Measurements from ENCODE around the gene TRIO.

The TRIO gene

DNA sequence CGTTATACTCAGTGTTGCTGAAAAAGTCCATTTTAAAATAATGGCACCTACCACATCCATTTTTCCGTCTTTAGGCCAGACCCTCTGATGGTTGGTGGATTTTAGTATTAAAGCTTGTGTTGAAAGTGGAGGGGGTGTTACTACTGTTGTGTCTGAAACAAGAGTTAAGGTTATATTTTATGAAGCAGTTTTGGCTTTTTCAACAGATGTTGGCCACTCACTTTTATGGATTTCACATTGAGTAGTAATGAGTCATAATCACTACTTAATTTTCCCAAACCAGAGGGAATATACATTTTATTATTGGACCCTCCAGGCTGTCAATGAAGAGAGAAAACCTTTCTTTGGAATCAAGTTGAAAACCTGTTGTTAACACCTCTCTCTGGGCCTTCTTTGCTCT, 88.0 kb downstream of the TRIO start:
- DNase-seq, result no peak

DNA sequence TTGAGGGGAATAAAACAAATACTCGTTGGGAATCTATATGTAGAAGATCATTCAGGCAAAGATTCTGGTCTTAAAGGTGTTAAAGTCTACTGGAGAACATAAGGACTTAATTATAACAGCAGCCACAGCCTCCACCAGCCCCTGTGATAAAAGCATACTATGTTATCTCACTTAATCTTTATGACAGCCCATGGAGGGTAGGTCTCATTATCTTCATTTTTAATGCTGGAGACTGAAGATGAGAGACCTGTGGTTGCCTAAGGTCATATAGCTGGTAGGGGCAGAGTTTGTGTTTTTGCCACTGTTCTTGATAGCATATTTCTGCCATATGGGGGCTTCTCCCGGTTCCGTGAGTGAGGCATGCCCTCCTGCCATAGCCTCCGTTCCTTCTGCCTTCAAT, 88.7 kb downstream of the TRIO start:
- no peak for DNase-seq

GRCh38 chr5:14234204-14234603, 91.1 kb downstream of the TRIO start:
- no peak for DNase-seq

DNA sequence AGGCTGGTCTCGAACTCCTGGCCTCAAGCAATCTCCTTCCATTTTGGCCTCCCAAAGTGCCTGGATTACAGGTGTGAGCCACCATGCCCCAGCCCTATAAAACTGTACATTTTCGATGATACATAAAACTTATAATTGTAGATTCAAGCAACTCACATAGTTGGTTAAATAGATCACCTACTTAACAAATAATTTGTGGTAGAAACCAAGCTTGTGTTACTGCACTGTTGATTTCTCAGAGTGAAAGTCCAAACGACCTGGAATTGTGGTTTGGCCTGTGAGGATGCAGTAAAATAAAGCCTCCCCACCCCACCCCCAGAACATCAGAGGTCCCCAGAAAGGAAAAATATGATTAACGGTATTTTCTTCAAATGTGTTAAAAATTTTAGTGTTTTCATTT, 92.7 kb downstream of the TRIO start:
- no peak for DNase-seq

DNA sequence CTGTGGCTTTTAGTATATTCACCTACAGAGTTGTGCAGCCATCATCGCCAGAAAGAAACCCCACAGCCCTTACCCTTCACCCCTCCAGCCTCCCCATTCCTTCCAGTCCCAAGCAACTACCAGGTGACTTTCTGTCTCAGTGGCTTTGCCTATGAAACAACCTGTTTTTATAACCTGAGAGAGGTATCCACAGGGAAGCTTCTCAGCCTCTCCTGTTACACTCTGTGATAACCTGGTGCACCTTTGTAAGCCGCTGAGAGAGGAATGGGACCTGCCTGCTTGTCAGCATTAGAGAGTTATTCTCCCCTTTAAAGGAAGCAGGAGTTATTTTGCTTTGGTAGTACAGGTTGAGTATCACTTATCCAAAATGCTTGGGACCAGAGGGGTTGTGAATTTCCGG, 93.6 kb downstream of the TRIO start:
- no peak for DNase-seq

GRCh38 chr5:14237317-14238086, 94.4 kb downstream of the TRIO start:
- no peak for DNase-seq

DNA sequence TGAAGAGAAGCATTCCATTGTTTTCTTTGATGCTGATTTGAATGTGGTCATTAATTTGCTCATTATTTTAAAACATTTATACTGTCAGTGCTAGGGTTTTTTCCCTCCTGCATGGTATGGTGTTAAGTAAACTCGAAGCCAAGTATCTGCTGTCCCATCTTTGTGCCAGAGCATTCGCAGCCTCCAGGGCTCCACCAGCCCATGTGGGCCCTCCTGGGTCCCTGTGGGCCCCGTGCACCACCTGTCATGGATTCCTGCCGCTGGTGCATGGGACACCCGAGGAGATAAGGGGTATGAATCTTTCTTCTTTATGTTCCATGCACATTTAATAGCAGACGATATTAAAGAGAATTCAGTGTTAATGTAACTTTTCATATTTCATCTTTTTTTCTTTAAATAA, 95.1 kb downstream of the TRIO start:
- DNase-seq, result no peak

DNA sequence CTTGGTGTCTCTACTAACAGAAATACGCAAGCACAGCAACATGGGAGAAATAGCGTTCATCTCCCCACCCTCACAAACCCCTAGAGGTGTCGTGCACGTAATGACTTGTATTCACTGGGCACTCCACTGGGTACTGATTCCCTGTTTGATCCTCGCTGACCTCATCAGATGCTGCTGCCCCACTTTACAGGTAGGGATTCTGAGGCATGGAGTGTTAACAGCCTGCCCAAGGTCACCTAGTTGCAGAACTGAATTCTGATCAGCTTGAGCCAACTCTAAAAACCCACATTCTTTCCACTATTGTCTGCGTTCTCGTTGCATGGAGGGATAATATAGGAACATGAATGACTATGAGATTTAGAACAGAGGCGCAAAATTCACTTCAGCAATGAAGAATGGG, 96.3 kb downstream of the TRIO start:
- DNase-seq, result no peak

GRCh38 chr5:14239951-14240350, 96.8 kb downstream of the TRIO start:
- no peak for DNase-seq

DNA sequence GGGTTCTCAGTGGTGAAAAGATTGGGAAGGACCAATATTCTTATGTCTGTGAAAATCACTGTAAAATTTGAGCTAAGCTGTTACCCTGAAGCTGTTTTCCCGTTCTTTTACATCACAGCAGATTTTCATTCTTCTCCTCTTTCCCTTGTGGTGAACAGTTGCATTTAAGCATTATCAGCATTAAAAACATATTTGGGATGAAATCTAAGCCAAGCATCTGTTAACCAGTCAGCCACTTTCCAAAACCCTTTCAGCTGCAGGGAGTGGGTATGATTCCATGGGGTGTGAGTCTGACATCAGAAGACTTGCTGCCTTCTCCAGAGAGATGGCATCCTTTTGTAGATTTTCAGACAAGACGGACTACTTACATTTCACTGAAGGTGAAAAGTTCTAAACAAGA, 97.2 kb downstream of the TRIO start:
- no peak for DNase-seq

GRCh38 chr5:14241141-14241540, 98.0 kb downstream of the TRIO start:
- no peak for DNase-seq

DNA sequence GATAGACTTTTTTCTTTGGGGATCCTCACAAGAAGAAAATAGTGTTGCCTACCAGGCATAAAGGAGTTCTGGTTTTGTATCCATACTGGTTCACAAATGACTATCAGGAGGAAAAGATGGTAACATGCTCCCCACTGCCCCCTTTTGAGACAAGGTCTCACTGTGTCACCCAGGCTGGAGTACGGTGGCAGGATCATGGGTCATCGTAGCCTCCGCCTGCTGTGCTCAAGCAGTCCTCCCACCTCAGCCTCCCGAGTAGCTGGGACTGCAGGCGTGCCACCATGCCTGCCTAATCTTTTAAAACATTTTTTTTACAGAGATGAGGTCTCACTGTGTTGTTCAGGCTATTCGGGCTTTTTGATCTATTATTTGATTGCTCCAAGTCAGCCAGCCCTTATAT, 99.3 kb downstream of the TRIO start:
- DNase-seq, result no peak

DNA sequence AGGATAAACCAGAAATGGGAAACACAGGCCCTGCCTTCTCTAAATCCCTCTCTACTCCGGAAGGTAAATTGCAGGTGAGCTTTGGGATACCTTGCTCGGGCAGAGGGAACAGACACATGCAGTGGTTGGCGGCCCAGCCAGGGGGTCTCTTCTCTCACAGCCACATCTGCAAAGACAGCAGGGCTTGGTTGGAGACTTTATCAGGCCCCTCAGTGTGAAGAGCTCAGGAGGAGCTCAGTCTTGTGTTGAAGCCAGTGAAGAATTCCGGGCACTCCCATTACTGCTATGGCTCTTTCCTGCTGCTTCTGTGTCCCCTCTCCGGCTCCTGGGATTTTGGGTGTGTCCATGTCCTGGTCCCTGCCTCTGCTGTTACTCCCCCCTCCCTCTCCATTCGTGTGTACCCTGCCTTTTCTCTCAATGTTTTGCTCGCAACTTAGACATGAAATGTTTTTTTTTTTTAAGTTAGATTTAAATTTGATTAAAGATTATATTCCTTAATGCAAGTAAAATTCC, 99.8 kb downstream of the TRIO start:
- DNase-seq, result no peak

DNA sequence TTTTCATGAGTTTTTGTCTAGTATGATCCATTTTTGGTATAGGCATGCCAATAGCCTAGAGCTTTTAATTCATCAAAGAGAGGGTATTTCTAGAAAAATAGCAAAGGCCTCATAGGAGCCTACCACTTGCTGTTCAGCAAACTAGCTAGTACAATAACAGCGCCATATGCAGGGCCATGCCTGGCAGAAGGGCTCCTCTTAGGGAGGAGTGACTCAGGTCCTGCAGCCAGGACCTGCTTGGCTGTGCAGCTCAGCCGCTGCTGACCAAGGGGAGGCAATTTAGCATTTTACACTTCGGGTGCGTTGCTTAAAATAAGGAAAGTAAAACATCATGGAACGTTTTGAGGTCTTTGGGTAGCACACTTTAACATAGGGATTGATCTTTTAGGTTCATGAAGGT, 100.6 kb downstream of the TRIO start:
- DNase-seq, result no peak

DNA sequence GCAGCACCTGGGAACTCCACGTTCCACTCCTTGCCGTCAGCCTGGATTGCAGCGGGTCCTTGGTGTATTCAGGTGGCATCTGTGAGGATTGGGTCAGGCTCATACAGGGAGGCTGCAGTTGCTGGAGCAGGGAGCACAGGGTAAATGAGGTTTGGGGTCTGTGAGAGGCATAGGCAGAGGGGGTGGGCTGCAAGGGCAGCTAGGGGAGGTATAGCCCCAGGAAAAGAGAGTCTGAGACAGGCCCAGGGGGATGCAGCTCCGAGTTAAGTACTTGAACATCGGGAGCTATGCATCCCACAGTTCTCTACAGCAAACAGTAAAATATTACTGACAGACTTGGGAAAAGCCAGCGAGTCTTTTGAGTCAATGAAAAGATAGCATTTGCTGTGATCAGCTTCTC, 101.6 kb downstream of the TRIO start:
- no peak for DNase-seq

DNA sequence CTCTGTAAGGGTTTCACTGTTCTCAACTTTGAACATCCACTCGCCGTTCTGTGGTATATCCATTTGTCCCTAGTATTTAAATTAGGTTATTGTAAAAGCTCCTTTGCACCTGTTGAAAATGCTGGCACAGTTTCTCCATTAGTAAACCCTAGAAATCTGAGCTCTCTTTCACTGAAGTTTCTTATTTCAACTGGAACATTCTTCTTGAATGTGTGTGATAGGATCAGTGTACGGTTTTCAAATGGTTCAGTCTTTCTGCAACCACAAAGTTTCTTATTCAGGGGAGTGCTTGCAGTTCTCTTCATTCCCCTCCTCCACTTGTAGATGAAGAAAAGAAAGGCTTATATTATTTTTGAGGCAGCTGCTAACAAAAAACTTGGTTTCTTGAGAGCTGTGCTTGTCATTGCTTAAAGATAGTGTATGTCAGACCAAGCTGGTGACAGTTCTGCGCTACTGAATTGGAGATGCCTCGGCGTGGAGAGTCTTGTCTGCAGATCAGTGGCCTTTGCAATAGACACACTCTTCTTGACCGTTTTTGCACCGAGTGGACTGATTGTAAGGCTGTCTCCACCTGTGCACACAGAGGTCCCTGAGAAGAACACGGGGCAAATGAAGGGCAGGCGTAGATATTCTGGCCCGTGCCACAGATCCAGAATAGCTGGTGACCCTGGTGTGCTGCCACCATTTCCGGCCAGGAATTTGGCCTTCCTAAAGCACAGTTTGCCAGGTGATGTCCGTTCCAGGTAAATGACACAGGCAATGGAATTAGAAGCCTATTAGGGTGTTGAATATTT, 102.2 kb downstream of the TRIO start:
- no peak for DNase-seq

- no peak for DNase-seq
Measured at GRCh38 chr5:14246350-14247053, 103.4 kb downstream of the TRIO start.

GRCh38 chr5:14247054-14247386, 103.9 kb downstream of the TRIO start:
- DNase-seq, result no peak

DNA sequence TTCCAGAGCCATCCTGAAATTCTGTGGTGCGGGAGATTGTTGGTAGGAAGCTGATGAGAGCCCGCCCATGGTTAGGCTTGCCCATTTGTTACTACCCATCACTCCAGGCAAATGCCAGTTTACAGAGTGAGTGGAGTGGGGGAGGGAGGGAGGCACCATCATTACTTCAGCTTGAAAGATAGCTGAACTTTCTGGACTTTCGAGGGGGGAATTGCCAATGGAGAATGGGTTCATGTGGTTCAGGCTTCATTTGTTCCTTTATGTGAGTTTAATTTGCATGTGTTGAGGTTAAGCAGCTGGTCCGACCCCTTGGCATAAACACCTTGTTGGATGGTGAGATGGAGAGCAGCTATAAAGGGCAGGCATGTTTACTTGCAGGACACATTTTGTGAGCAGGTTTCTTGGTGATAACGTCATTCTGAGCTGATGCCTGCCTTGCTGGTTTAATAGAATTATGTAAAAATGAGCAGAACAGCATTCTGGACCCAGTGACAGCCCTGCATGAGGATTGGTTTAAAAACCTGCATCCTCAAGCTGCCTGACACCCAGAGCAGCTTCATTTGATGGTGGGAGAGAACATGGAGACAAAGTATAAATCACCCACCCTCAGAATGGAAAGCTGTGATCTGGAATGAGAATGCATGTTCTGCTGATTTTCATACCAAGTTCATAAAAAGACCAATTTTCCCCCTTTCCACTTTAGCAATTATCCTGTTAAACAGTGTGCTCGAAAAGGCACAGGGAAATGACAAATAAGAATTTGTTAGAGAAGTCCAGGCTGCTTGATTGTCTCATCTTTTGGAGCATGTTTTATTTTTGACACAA, 106.3 kb downstream of the TRIO start:
- no peak for DNase-seq

DNA sequence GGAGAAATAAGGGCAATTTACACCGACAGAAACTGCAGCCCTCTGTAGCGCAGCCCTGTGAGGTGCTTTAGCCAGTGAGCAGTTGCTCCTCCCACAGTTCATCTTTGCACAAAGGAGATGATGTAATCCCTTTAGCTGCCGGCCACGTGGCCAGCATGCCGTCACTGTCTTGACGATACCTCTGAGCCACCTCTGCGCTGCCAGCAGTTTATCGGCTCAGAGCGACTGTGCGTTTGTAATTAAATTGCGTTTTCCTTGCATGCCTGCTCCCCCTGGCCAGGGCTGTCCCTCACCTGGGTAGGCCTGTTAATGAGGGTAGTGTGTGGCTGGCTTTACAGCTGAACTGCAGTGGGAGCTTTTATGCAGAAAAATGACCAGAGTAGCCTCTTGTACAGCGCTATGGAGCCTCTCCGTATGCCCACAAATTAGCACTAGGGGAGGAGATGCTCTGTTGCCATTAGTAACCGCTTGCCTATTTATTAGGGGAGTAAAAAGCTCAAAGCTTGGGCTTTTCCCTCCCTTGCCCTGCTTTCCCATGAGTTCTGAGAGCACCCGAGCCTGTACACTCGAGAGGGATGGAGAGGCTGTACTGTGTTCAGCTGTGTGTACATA, 107.0 kb downstream of the TRIO start:
- no peak for DNase-seq

GRCh38 chr5:14250748-14251701, 107.9 kb downstream of the TRIO start:
- DNase-seq, result no peak

All from activated CD8-positive, alpha-beta memory T cell treated with anti-CD3 and anti-CD28 coated beads for 24 hours (primary cell).